Fibroblast of skin of left biceps (primary cell): ENCODE data around the gene TRIM46.
A peak's percentile ranks its signal among the peaks of the same experiment; 100 is the strongest.
"Not testable (repeated sequence)": the region's sequence is repeated elsewhere in the genome, so short reads cannot be mapped to it uniquely, and the experiment has no call there.

Experiments used
- DNase-seq, 2 experiments: peaks; one replicate each; pipeline ENCODE4 v3.0.0-alpha.2; 2013; ENCODE audit warnings: low read depth in 2 of 2

The TRIM46 gene

DNA sequence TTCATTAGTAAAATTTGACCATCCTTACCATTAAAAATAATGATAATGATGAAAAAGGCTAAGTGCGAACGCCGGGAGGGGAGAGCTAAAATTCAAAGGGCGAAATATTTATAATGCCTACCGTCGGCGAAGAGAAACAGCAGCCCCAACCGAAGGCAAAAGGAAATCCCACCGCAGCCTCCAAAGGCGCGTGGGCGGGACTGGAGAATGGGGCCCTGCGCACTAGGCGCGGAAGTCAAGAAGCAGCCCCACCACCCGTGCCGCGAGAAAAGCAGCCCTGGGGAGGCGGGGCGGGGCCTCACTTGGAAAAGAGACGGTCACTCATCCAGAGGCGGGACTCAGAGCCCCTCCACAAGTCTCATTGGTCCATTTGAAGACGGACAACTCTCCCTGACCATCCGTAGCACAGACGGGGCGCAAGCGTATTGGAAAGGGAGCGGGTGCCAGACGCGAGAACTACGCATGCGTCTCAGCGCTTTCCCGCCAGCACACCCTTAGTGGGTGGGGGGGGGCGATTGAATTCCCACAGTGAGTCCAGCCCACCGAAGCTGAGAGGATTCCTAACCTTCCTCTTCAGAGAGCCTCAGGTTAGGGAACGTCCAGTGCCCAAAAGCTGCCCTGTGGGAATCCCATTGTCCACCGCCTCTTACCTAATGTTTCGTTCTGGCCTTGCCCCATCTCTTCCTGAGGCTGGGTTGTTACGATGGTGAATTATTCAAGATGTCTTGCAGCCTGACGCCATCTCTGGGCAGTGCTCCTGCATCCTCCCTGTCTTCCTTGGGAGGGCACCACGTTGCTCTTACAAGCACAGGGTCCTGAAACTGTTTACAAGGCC lies 53.8 kb downstream of the TRIM46 start:
- peak; percentile 98 to 99 for DNase-seq

GRCh38 chr1:155228096-155228427 lies 54.4 kb downstream of the TRIM46 start:
- no peak for DNase-seq

DNA sequence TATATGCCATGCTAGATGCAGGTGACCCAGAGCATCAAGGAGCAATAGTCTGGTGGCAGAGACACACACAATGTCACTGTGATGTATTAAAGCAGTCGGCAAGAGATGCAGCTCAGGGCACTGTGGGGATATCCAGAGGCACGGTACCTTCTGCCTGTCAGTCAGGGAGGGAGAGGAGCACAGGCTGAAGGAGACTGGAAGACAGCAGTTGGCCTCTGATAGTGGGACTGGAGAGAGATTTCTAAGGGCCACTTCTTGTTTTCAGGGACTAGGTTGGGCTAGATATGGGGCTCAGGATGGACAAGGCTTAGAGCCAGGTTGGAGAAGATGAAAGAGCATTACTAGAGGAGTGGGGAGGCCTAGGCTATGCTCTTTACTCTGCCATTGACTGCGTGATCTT lies 57.7 kb downstream of the TRIM46 start:
- not testable (repeated sequence) for DNase-seq

DNA sequence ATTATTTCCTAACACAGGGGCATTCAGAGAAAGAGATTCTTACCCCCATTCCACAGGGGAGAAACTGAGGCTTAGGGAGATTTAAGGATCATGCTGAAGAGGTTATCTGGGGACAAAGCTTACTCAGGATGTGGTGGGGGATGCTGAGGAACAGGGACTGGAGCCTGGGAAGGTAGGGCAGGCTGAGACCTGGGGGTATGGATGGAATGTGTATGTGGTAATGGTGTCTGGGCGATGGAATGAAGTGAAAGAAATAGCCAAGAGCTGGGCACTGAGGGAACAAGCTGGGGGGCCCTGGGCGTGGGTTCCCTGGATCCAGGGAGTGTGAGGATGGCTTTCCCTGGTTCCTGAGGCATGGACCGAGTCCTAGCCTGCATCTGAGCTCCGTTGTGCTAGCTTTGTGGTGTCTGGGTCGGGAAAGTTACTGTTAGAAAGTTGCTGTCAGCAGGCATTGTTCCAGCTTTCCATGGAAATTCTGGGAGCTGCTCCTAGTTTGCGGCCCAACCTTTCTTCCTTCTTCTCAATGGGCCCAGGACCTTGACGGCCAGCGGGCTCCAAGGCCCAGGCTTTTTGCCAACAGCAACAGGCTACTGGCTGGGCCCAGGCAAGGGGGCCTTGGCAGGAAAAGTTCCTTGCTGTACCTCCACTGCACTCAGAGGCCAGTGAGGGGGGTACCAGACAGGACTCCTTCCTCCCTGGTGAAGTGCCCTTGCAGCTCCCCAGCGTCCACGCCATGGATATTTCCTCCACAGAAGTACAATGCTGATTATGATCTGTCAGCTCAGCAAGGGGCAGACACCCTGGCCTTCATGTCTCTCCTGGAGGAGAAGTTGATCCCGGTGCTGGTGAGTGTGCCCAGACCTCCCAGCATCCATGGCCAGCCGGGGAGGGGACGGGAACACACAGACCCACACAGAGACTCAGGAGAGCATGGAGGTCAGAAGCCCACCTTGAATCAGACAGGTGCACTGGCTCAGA lies 58.6 kb downstream of the TRIM46 start:
- DNase-seq: not testable (repeated sequence)

GRCh38 chr1:155233502-155233901 lies 59.9 kb downstream of the TRIM46 start:
- not testable (repeated sequence) for DNase-seq
